SKM-1 treated with dmso at 0.1 percent for 144 hours (cell line): ENCODE measurements around the gene LMX1B.
A peak's percentile ranks its signal among the peaks of the same experiment; 100 is the strongest.
"Not testable (repeated sequence)": the region's sequence is repeated elsewhere in the genome, so short reads cannot be mapped to it uniquely, and the experiment has no call there.

Source experiments
- DNase-seq: peaks from one replicate; lab custom pipeline; 2025; ENCODE audit not compliant: unreplicated experiment; lab: John Stamatoyannopoulos, UW

The LMX1B gene

DNA sequence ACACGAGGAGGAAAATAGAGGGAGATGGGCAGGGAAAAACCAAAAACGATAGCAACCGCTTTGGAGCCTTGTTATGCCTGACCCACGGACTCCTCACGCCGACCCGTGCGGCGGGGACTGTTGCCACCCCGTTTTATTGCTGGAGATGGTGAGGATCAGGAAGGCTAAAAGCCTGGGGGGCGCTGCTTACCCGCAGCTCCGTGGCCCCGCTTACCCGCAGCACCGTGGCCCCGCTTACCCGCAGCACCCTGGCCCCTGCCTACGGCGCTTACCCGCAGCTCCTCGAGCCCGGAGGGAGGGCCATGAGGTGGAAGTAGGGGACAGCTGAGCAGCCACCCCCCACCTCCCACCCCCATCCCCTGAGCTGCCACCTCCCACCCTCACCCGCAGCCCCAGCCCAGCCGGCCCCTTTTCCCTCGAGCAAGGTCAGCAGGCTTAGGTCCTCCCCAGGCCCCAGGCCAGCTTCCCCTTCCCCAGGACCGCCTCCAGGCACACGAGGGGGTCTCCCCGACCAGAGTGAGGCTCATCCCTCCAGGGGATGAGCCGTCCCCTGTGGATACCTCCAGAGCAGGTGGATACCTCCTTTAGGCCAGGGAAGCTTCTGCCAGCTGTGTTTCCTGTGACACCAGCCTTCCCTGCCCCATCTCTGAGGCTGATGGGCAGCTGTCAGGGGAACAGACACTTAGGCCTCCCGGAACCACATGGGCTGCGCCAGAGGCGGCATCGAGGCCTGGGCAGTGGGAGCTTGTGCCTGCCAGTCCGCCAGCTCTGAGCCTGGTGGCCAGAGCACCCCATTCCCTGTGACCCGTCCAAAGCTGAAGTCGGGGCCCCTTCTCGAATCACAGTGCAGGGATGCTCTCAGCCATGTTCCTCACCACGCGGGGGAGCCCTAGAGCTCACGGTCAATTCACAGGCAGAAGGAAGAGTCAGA is 92.3 kb downstream of the LMX1B start:
- peak; percentile 24 for DNase-seq

- no peak for DNase-seq
Measured at GRCh38 chr9:126706698-126707053, 92.9 kb downstream of the LMX1B start.

DNA sequence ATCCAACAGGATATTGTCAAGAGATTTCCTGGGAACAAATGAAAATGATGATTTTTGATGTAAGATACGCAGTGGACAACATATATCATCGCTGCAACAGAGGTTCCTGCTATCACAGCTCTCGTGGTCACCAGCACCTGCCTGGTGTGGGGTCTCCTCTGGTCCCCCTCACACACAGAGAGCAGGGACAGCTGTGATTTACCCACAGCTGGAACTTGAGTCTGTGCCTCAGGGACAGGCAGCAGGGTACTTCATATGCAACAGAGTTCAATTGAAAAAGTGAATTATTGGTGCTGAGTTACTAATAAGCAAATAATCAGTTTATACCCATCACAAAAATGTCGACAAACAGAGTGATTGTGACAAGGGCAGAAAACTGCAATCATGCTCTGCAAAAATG is 93.4 kb downstream of the LMX1B start:
- no peak for DNase-seq

- not testable (repeated sequence) for DNase-seq
Measured at GRCh38 chr9:126707712-126708111, 94.0 kb downstream of the LMX1B start.

- DNase-seq = no peak
Measured at GRCh38 chr9:126708178-126708577, 94.5 kb downstream of the LMX1B start.

- DNase-seq = no peak
Measured at GRCh38 chr9:126709241-126709640, 95.5 kb downstream of the LMX1B start.

- no peak for DNase-seq
Measured at GRCh38 chr9:126715382-126715781, 101.7 kb downstream of the LMX1B start.

GRCh38 chr9:126717441-126717840 is 103.7 kb downstream of the LMX1B start:
- DNase-seq = not testable (repeated sequence)

DNA sequence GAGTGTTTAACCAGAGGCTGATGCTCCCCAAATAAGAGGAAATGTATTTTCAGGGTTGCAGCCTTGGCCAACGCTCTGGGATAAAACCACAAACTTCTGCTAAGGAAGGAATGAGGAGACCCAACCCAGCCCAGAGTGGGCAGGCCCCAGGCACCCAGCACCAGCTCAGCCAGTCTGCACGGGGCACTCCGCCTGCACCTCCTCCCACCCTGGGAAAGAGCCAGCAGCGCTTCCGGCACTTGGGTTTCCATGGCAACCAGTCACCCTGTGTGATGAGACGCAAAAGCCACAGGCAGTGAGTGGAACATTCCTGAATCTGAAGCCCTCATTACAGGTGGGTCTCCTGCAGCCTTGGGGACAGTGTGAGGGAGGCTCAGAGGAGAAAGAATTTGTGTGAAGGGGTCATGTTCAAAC is 105.9 kb downstream of the LMX1B start:
- DNase-seq = peak; percentile 84

- DNase-seq = no peak
Measured at GRCh38 chr9:126720036-126720435, 106.3 kb downstream of the LMX1B start.

DNA sequence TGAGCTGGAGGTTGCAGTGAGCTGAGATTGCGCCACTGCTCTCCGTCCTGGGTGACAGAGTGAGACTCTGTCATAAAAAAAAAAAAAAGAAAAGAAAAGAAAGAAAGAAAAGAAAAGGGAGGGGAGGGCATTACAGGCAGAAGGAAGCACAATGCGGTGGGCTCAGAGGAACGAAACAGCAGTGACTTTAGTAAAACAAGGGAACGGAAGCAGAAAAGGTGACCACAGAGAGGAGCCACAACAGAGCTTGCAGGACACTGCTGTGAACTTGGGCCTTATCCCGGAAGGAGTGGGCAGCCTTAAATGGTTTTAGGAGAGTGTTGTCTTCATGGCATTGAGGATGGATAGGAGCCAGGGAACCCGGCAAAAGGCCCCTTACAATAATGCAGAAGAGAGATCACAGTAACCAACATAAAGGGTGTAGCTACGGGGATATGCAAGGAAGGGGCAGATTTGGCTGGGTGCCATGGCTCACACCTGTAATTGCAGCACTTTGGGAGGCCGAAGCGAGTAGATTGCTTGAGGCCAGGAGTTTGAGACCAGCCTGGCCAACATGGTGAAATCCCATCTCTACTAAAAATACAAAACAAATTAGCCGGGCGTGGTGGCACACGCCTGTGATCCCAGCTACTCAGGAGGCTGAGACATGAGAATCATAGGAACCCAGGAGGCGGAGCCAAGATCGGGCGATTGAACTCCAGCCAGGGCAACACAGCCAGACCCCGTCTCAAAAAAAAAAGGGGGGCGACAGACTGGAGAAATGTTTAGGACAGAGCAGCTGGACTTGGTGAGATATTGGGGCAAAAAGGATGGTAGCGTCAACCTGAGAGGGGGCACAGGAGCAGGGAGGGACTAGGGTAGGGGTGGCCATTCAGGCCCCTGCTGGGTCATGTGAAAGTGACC is 107.2 kb downstream of the LMX1B start:
- no peak for DNase-seq

GRCh38 chr9:126721564-126721981 is 107.8 kb downstream of the LMX1B start:
- no peak for DNase-seq

GRCh38 chr9:126722252-126722921 is 108.7 kb downstream of the LMX1B start:
- DNase-seq = peak; percentile 21

- peak; percentile 10 for DNase-seq
Measured at GRCh38 chr9:126722922-126723806, 109.4 kb downstream of the LMX1B start.

DNA sequence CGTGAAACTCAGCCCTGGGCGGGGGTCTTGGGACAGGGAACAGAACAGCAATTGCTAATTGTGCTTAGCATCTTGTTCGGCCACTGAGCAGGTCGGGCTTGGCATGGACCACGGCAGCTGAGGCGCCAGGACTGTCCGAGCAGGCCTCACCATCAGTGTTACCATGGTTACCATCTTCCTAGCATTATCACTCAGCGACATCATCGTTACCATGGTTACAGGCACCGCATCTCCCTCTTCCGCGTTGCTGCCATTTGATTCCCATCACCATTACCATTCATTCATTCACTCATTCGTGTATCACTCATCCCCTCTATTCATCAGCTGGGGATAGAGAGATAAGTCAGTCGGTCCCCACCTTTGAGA is 110.1 kb downstream of the LMX1B start:
- DNase-seq = no peak

DNA sequence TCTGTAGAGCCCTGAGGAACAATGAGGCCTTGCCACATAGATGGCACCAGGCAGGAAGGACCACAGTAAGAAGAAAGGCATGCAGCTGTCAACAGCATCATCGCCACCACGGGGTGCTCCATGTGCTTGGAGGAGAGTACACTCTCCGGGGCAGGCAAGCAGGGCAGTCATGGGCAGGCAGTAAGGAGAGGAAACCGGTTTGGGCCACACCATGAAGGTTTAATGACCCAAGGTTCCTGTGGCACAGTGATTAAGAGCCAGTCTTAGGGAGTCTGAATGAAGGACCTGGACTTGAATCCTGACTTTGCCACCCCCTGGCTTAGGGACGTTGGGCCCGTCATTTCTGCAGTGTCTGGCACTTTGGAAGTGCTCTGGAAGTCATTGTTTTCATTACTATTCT is 110.5 kb downstream of the LMX1B start:
- DNase-seq = no peak

GRCh38 chr9:126725485-126725884 is 111.8 kb downstream of the LMX1B start:
- not testable (repeated sequence) for DNase-seq

DNA sequence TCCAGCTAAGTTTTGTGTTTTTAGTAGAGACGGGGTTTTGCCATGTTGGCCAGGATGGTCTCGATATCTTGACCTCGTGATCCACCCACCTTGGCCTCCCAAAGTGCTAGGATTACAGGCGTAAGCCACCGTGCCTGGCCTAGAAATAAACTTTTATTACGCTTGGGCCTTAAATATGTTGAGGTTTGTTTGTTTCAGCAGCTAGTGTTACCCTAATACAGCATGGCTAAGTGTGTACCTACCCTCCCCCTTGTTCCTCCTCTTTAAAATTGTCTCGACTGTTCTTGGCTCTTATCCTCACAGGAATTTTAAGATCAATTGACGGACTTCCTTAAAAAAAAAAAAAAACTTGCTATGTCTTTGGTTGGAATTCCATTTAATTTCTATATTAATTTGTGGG is 114.5 kb downstream of the LMX1B start:
- DNase-seq = not testable (repeated sequence)

DNA sequence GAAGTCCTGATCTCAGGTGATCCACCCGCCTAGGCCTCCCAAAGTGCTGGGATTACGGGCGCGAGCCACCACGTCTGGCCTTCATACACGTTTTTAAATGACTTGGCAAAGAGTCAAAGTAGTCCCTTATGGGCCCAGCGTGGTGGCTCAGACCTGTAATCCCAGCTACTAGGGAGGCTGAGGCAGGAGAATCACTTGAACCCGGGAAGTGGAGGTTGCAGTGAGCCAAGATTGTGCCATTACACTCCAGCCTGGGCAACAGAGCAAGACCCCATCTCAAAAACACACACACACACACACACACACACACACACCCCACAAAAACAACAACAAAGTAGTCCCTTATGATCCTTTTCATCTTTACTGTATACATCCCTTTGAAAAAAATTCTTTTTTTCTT is 116.9 kb downstream of the LMX1B start:
- not testable (repeated sequence) for DNase-seq

GRCh38 chr9:126733005-126733404 is 119.3 kb downstream of the LMX1B start:
- DNase-seq = no peak
